Parathyroid adenoma (tissue), 2 donors: ENCODE data around the gene GSE1.

Experiments used
- H2AFZ ChIP-seq: fragments of 300-600 bp; sonication (generic); one replicate; pipeline ENCODE4 v1.7.0; 2017; ENCODE audit warnings: antibody characterized with exemption, mild to moderate bottlenecking
- H3K27ac ChIP-seq: fragments of 300-600 bp; sonication (generic); one replicate; pipeline ENCODE4 v1.7.0; 2017
- H3K27me3 ChIP-seq: fragments of 300-600 bp; sonication (generic); one replicate; pipeline ENCODE4 v1.7.0; 2017; ENCODE audit warnings: low read length; ENCODE audit not compliant: control insufficient read depth, insufficient read depth
- H3K36me3 ChIP-seq: fragments of 300-600 bp; sonication (generic); one replicate; pipeline ENCODE4 v1.7.0; 2017; ENCODE audit warnings: low read length; ENCODE audit not compliant: control insufficient read depth, insufficient read depth
- H3K4me1 ChIP-seq: fragments of 300-600 bp; sonication (generic); one replicate; pipeline ENCODE4 v1.7.0; 2017; ENCODE audit warnings: control low read depth
- H3K4me2 ChIP-seq: fragments of 300-600 bp; sonication (generic); one replicate; pipeline ENCODE4 v1.7.0; 2017; ENCODE audit warnings: low read length
- H3K4me3 ChIP-seq: fragments of 300-600 bp; sonication (generic); one replicate; pipeline ENCODE4 v1.7.0; 2017; ENCODE audit warnings: low read depth, low read length
- H3K79me2 ChIP-seq: fragments of 300-600 bp; sonication (generic); one replicate; pipeline ENCODE4 v1.7.0; 2017; ENCODE audit warnings: control low read depth
- H3K9ac ChIP-seq: fragments of 300-600 bp; sonication (generic); one replicate; pipeline ENCODE4 v1.7.0; 2017; ENCODE audit warnings: mild to moderate bottlenecking
- H3K9me3 ChIP-seq: fragments of 300-600 bp; sonication (generic); one replicate; pipeline ENCODE4 v1.7.0; 2017; ENCODE audit warnings: low read length; ENCODE audit not compliant: control insufficient read depth
- CTCF ChIP-seq: fragments of 300-600 bp; sonication (generic); IDR thresholded peaks from one replicate; pipeline ENCODE4 v1.7.0; 2017; ENCODE audit warnings: antibody characterized with exemption, mild to moderate bottlenecking
- donor health status: primary hyperparathyroidism.

The GSE1 gene

GRCh38 chr16:85627526-85628264 is 14.6 kb downstream of the GSE1 start:
- Histone ChIP-seq H3K4me3 (no peak overlapping the region), H3K4me1 (peaks cover 18% of the 10 kb centered on the region), H3K27me3 (no peaks in the 10 kb centered on the region), H3K79me2 (peaks cover 96% of the 10 kb centered on the region), H3K4me2 (no peak overlapping the region), H3K9ac (no peak overlapping the region), H3K27ac (no peak overlapping the region), H3K36me3 (no peaks in the 10 kb centered on the region), H3K9me3 (no peaks in the 10 kb centered on the region), H2AFZ (no peak overlapping the region)
- no peak for TF ChIP-seq CTCF

GRCh38 chr16:85628265-85628556 is 15.1 kb downstream of the GSE1 start:
- Histone ChIP-seq H3K36me3 (no peaks in the 10 kb centered on the region), H3K27ac (no peak overlapping the region), H3K27me3 (no peaks in the 10 kb centered on the region), H3K4me3 (no peak overlapping the region), H2AFZ (no peak overlapping the region), H3K4me2 (no peak overlapping the region), H3K9me3 (no peaks in the 10 kb centered on the region), H3K79me2 (peaks cover 97% of the 10 kb centered on the region), H3K4me1 (peaks cover 18% of the 10 kb centered on the region), H3K9ac (no peak overlapping the region)
- TF ChIP-seq CTCF = no peak

- H3K27ac ChIP-seq = no peak overlapping the region
Observed at GRCh38 chr16:85628645-85629044, 15.5 kb downstream of the GSE1 start.

GRCh38 chr16:85629326-85629725 is 16.2 kb downstream of the GSE1 start:
- Histone ChIP-seq H3K79me2 (peaks cover 97% of the 10 kb centered on the region), H3K36me3 (no peaks in the 10 kb centered on the region), H2AFZ (no peak overlapping the region), H3K27ac (no peak overlapping the region), H3K4me3 (no peak overlapping the region), H3K27me3 (no peaks in the 10 kb centered on the region), H3K4me2 (no peak overlapping the region), H3K9ac (no peak overlapping the region), H3K4me1 (peaks cover 18% of the 10 kb centered on the region), H3K9me3 (no peaks in the 10 kb centered on the region)
- no peak for TF ChIP-seq CTCF

More at GRCh38 chr16:85628645-85629044, 15.5 kb downstream of the GSE1 start:
- Histone ChIP-seq H3K79me2 (peaks cover 97% of the 10 kb centered on the region), H3K4me3 (no peak overlapping the region), H3K9me3 (no peaks in the 10 kb centered on the region), H3K4me1 (peaks cover 18% of the 10 kb centered on the region), H2AFZ (no peak overlapping the region), H3K36me3 (no peaks in the 10 kb centered on the region), H3K4me2 (no peak overlapping the region), H3K9ac (no peak overlapping the region), H3K27me3 (no peaks in the 10 kb centered on the region)
- TF ChIP-seq CTCF = no peak

GRCh38 chr16:85629853-85630252 is 16.7 kb downstream of the GSE1 start:
- H3K27ac ChIP-seq = no peak overlapping the region
- H3K4me3 ChIP-seq = no peak overlapping the region
- H3K9me3 ChIP-seq = no peaks in the 10 kb centered on the region
- H3K36me3 ChIP-seq = no peaks in the 10 kb centered on the region
- no peak for TF ChIP-seq CTCF
- H3K79me2 ChIP-seq = peaks cover 96% of the 10 kb centered on the region
- no peak overlapping the region for H3K4me2 ChIP-seq
- H3K9ac ChIP-seq = no peak overlapping the region
- H2AFZ ChIP-seq = no peak overlapping the region
- peaks cover 18% of the 10 kb centered on the region for H3K4me1 ChIP-seq
- no peaks in the 10 kb centered on the region for H3K27me3 ChIP-seq
